Psoas muscle (tissue), 8 donors: Measurements from ENCODE around the gene SELENOO. TPM values are rescaled to one million over a fixed set of nuclear protein-coding genes. Genes with fewer than 3 reads are reported as not detected.

Experiments
- ATAC-seq, 4 donors: fragments of 200-7000 bp; cut with Tn5 transposase; one replicate each; pipeline ENCODE4 v1.9.1; 2020; ENCODE audit warnings: moderate library complexity in 3 of 4, mild to moderate bottlenecking in 2 of 4
- DNase-seq, 2 donors: peaks; one replicate each; pipeline ENCODE4 v3.0.0-alpha.2; 2020
- H3K27ac ChIP-seq: fragments of 200-600 bp; one replicate; pipeline ENCODE4 v1.8.0; 2022
- H3K27me3 ChIP-seq, 3 donors: fragments of 200-600 bp in 1 of 3; one replicate each; pipeline versions ENCODE4 v1.6.1 to v1.8.0; 2013 to 2022; ENCODE audit warnings: low read length in 2 of 3, mild to moderate bottlenecking in 2 of 3, moderate library complexity in 1 of 3; ENCODE audit not compliant: insufficient read depth in 3 of 3
- H3K36me3 ChIP-seq, 2 donors: fragments of 200-600 bp in 1 of 2; one replicate each; pipeline versions ENCODE4 v1.6.1 to v1.8.0; 2013 to 2022; ENCODE audit warnings: low read depth in 1 of 2, mild to moderate bottlenecking in 1 of 2, moderate library complexity in 1 of 2; ENCODE audit not compliant: insufficient read depth in 1 of 2
- H3K4me1 ChIP-seq: fragments of 200-600 bp; one replicate; pipeline ENCODE4 v1.8.0; 2022
- H3K4me3 ChIP-seq: fragments of 200-600 bp; one replicate; pipeline ENCODE4 v1.8.0; 2022; ENCODE audit warnings: mild to moderate bottlenecking
- H3K9me3 ChIP-seq: fragments of 200-600 bp; one replicate; pipeline ENCODE4 v1.8.0; 2022
- WGBS, 3 donors: extraction: QIAGEN DNeasy Blood & Tissue Kit; methylation state at CpG; one replicate each; pipeline versions ENCODE4 v1.1.6 to v1.1.7; 2013; 5-methylcytosine and 5-hydroxymethylcytosine counted together
- intact Hi-C, 2 donors: fragments of 100-400 bp; cut with DNase I; formaldehyde crosslinking; loops; one replicate each; pipeline versions ENCODE4 v1.11.0 to v1.14.2; 2022
- polyA plus RNA-seq, 3 donors: library from polyadenylated mRNA; stranded (reverse); fragments of 200-250 nt; gene quantifications; one replicate each; pipeline ENCODE4 v1.2.3, GENCODE V29; 2013
- total RNA-seq, 4 donors: library from RNA; stranded (reverse); fragmentation: NEBNext Ultra II Directional in 2 of 4; extraction: Animal tissue kit (Norgen Biotek cat#: 25700) in 2 of 4; gene quantifications; one replicate each; pipeline versions ENCODE4 v1.2.1 to v1.2.4, GENCODE V29; 2021 to 2023
- TF ChIP-seq, protein P1 (sequence below): fragments of 200-600 bp; IDR thresholded peaks from one replicate; pipeline ENCODE4 v1.8.0; 2022; ENCODE audit warnings: antibody characterized with exemption
- donor health status: healthy with polysubstance abuse.
- donor health status: DM: no; HTN: no; CAD: no; lungs with moderate emphysema.
- donor health status: Bipolar disorder and iron deficiency.
- donor health status: healthy.
- donor health status: DM: yes; HTN: yes; CAD: no.
- donor health status: DM: no; HTN: no; CAD: no.
- donor health status: DM: no; HTN: no; CAD: no.
- donor health status: DM: yes; HTN: yes; CAD: no.

The SELENOO gene
- total and polyA plus RNA-seq, 7 donors: 10.0 to 26.6 (median 20.0) TPM

DNA sequence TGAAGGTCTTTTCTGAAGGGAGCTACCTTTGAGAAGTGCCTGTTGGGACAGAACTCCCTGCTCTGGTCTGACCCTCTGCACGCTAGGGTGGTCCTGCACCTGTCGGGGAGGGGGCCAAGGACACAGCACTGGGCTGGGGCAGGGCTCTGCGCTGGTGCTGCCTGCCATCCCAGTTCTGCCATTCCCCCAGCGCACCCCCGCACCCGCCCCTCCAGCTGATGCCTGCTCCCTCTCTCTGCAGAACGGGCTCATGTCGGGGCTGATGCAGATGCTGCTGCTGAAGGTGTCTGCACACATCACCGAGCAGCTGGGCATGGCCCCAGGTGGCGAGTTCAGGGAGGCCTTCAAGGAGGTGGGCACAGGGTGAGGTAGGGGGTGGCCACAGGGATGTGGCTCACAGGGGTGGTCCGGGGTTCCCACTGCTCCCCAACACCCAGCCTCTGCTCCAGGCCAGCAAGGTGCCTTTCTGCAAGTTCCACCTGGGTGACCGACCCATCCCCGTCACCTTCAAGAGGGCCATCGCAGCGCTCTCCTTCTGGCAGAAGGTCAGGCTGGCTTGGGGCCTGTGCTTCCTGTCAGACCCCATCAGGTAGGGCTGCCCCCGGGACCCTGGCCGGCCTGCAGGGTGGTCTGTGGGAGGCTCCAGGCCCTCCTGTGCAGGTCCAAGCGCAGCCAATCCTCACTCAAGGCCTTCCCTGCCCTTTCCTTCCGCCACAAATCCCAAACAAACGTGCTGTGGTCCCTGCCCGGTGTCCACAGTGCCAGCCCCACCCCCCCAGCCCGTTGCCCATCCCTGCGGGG, 3.6 kb upstream of the SELENOO start:
- Histone ChIP-seq H3K9me3 (no peaks in the 10 kb centered on the region), H3K27me3 (no peaks in the 10 kb centered on the region), H3K27ac (no peak overlapping the region), H3K4me3 (no peak overlapping the region), H3K36me3 (peaks cover 2 to 55% of the 10 kb centered on the region in 2 donors), H3K4me1 (peaks cover 5% of the 10 kb centered on the region)
- intact Hi-C loops: no loop called here
- 84 to 91% (median 88%) methylated on average over 20 to 23 of the region's 23 CpGs for WGBS, 3 donors
- DNase-seq (no peak), ATAC-seq (no peak)
- TF ChIP-seq, protein P1, sequence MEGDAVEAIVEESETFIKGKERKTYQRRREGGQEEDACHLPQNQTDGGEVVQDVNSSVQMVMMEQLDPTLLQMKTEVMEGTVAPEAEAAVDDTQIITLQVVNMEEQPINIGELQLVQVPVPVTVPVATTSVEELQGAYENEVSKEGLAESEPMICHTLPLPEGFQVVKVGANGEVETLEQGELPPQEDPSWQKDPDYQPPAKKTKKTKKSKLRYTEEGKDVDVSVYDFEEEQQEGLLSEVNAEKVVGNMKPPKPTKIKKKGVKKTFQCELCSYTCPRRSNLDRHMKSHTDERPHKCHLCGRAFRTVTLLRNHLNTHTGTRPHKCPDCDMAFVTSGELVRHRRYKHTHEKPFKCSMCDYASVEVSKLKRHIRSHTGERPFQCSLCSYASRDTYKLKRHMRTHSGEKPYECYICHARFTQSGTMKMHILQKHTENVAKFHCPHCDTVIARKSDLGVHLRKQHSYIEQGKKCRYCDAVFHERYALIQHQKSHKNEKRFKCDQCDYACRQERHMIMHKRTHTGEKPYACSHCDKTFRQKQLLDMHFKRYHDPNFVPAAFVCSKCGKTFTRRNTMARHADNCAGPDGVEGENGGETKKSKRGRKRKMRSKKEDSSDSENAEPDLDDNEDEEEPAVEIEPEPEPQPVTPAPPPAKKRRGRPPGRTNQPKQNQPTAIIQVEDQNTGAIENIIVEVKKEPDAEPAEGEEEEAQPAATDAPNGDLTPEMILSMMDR: no peak

DNA sequence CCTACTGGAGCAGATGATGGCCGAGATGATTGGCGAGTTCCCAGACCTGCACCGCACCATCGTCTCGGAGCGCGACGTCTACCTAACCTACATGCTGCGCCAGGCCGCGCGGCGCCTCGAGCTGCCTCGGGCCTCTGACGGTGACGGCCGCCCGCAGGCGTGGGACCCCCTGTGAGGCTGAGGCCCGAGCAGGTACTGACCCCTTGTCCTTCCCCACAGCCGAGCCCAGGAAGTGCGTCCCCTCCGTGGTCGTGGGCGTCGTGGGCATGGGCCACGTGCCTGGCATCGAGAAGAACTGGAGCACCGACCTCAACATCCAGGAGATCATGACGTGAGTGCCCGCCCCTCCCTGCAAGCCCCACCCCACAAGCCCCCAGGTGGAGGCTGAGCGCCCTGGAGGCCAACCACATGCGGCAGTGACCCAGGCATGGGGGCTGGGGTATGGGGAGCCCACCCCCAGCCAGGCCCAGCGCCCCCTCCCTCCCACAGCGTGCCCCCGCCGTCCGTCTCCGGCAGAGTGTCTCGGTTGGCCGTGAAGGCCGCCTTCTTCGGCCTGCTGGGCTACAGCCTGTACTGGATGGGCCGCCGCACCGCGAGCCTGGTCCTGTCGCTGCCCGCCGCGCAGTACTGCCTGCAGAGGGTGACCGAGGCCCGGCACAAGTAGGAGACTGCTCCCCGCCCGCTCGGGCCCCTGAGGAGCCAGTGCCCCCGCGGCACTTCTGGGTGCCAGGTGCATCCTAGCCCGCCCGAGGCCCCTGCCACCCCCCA, 2.8 kb upstream of the SELENOO start:
- ATAC-seq (no peak), DNase-seq (no peak)
- Histone ChIP-seq H3K4me1 (peaks cover 11% of the 10 kb centered on the region), H3K27ac (no peak overlapping the region), H3K27me3 (no peaks in the 10 kb centered on the region), H3K36me3 (peaks cover 2 to 60% of the 10 kb centered on the region in 2 donors), H3K9me3 (no peaks in the 10 kb centered on the region), H3K4me3 (no peak overlapping the region)
- WGBS, 3 donors: 90 to 93% (median 92%) methylated on average over 51 to 61 of the region's 61 CpGs
- intact Hi-C loops: no loop called here
- TF ChIP-seq, protein P1: no peak

DNA sequence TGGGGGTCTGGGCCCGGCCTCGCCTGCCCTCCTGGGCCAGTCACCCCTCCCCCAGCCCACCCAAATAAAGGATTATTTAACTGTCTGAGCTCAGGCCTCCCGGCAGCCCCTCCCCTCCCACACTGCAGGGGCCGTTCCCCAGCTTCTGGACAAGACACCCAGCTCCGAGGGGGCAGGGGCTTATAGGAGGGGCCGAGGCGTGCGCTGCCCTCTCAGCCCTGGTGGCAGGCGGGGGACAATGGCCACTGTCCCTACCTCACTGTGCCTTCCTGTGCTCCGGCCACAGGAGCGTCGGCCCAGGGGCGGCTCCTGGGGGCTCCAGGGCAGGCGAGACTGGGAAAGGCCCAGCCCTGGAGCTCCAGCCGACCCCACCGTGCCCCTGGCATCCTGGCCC, 2.2 kb upstream of the SELENOO start:
- Histone ChIP-seq H3K9me3 (no peaks in the 10 kb centered on the region), H3K4me1 (peaks cover 11% of the 10 kb centered on the region), H3K27me3 (no peaks in the 10 kb centered on the region), H3K36me3 (peaks cover 2 to 63% of the 10 kb centered on the region in 2 donors), H3K27ac (no peak overlapping the region), H3K4me3 (no peak overlapping the region)
- DNase-seq: no peak
- WGBS, 3 donors: 86 to 91% (median 89%) methylated on average over 12 to 16 of the region's 16 CpGs
- intact Hi-C loops: no loop called here
- no peak for ATAC-seq
- TF ChIP-seq, protein P1: no peak

DNA sequence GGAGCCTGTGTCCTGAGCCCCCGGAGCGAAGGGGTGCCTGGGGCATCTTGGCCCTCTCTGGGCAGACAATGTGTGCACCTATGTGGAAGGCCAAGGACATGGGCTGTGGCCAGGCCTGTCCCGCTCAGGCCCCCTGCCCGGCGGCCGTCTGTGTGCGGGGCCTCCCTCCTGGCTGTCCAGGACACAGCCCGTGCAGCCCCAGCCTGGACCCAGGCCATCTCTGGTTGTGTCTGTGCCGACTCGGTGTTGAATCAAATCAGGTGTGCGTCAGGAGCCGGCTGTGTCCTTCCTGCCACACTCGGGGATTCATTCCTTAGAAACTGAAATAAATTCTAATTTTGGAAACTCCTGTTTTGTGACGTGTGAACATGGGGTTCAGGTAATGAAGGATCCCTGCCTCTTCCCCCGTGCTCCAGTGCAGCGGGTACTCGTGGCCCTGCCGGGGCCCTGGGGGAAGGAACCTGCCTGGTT, 1.5 kb upstream of the SELENOO start:
- peaks cover under 1 to 62% of the 10 kb centered on the region in 2 donors for H3K36me3 ChIP-seq
- DNase-seq: no peak
- intact Hi-C loops: no loop called here
- no peaks in the 10 kb centered on the region for H3K9me3 ChIP-seq
- H3K27ac ChIP-seq: no peak overlapping the region
- H3K4me3 ChIP-seq: peak overlapping the region; percentile 91
- TF ChIP-seq, protein P1: no peak
- no peak for ATAC-seq
- no peaks in the 10 kb centered on the region for H3K27me3 ChIP-seq
- peaks cover 11% of the 10 kb centered on the region for H3K4me1 ChIP-seq
- 67 to 79% (median 69%) methylated on average over 18 of the region's 18 CpGs for WGBS, 3 donors
